Astrocyte (in vitro differentiated cells and primary cell): ENCODE results near the gene FGF1. TPM values are rescaled to one million over a fixed set of nuclear protein-coding genes. Genes with fewer than 3 reads are reported as not detected.
A peak's percentile ranks its signal among the peaks of the same experiment; 100 is the strongest.

ENCODE experiments used
- DNase-seq: peaks from one replicate; pipeline ENCODE4 v3.0.0-alpha.2; 2010; ENCODE audit warnings: low read depth
- FAIRE-seq: peaks from 2 replicates; lab custom pipeline; 2011; peaks lifted over from hg19 to GRCh38; lab: Jason Lieb, UNC
- H2AFZ ChIP-seq: 2 replicates; pipeline ENCODE4 v1.6.0; 2012; ENCODE audit warnings: low read depth, low read length, inconsistent platforms
- H3K27ac ChIP-seq: 2 replicates; pipeline ENCODE4 v1.5.1; 2011; ENCODE audit warnings: low read depth, low read length, inconsistent platforms
- H3K27me3 ChIP-seq: 2 replicates; pipeline ENCODE4 v1.6.0; 2011; ENCODE audit warnings: low read length, inconsistent platforms; ENCODE audit not compliant: insufficient read depth
- H3K36me3 ChIP-seq: 2 replicates; pipeline ENCODE4 v1.5.1; 2011; ENCODE audit warnings: low read length, inconsistent platforms; ENCODE audit not compliant: insufficient read depth
- H3K4me1 ChIP-seq: 2 replicates; pipeline ENCODE4 v1.5.1; 2011; ENCODE audit warnings: low read length, inconsistent platforms; ENCODE audit not compliant: insufficient read depth
- H3K4me2 ChIP-seq: 2 replicates; pipeline ENCODE4 v1.6.0; 2012; ENCODE audit warnings: low read length, inconsistent platforms
- H3K4me3 ChIP-seq: 2 replicates; pipeline ENCODE4 v1.5.1; 2011; ENCODE audit warnings: low read depth, mild to moderate bottlenecking, low read length, inconsistent platforms; ENCODE audit not compliant: insufficient read depth
- H3K79me2 ChIP-seq: 2 replicates; pipeline ENCODE4 v1.6.0; 2012; ENCODE audit warnings: mild to moderate bottlenecking, low read length, inconsistent platforms; ENCODE audit not compliant: insufficient read depth
- H3K9ac ChIP-seq: 2 replicates; pipeline ENCODE4 v1.6.0; 2012; ENCODE audit warnings: mild to moderate bottlenecking, low read length, inconsistent platforms
- H3K9me3 ChIP-seq: 2 replicates; pipeline ENCODE4 v1.5.1; 2012; ENCODE audit warnings: low read depth, mild to moderate bottlenecking, low read length, inconsistent platforms; ENCODE audit not compliant: insufficient read depth
- H4K20me1 ChIP-seq: 2 replicates; pipeline ENCODE4 v1.6.0; 2012; ENCODE audit warnings: low read length, inconsistent platforms; ENCODE audit not compliant: insufficient read depth
- H3K27ac Mint-ChIP-seq: one replicate; pipeline ENCODE4 v1.8.0; 2021; ENCODE audit warnings: mild to moderate bottlenecking, mixed read lengths; ENCODE audit not compliant: unreplicated experiment
- H3K27me3 Mint-ChIP-seq: one replicate; pipeline ENCODE4 v1.8.0; 2021; ENCODE audit warnings: low read depth, mixed read lengths; ENCODE audit not compliant: unreplicated experiment
- H3K36me3 Mint-ChIP-seq: one replicate; pipeline ENCODE4 v1.8.0; 2021; ENCODE audit warnings: low read depth, mixed read lengths; ENCODE audit not compliant: unreplicated experiment
- H3K4me1 Mint-ChIP-seq: one replicate; pipeline ENCODE4 v1.8.0; 2021; ENCODE audit warnings: low read depth, mixed read lengths; ENCODE audit not compliant: unreplicated experiment
- H3K4me3 Mint-ChIP-seq: one replicate; pipeline ENCODE4 v1.8.0; 2021; ENCODE audit warnings: mild to moderate bottlenecking, moderate library complexity, mixed read lengths; ENCODE audit not compliant: unreplicated experiment
- H3K9me3 Mint-ChIP-seq: one replicate; pipeline ENCODE4 v1.8.0; 2021; ENCODE audit warnings: mild to moderate bottlenecking, mixed read lengths; ENCODE audit not compliant: unreplicated experiment
- EZH2 ChIP-seq: IDR thresholded peaks from 2 replicates; pipeline ENCODE4 v1.6.1; 2012; ENCODE audit warnings: mild to moderate bottlenecking, low read length, inconsistent platforms; ENCODE audit not compliant: insufficient read depth
- total RNA-seq: library from RNA; stranded (reverse); gene quantifications from 2 replicates; pipeline ENCODE4 v1.2.1, GENCODE V29; 2021
- TF ChIP-seq, protein P1 (sequence below): IDR thresholded peaks from 2 replicates; pipeline ENCODE4 v1.5.1; 2011; ENCODE audit warnings: low read depth, mild to moderate bottlenecking, inconsistent platforms, low read length, moderate library complexity; ENCODE audit not compliant: insufficient read depth

FGF1 gene
- total RNA-seq, 1 donor from 2014 or later, result 70.9 TPM

DNA sequence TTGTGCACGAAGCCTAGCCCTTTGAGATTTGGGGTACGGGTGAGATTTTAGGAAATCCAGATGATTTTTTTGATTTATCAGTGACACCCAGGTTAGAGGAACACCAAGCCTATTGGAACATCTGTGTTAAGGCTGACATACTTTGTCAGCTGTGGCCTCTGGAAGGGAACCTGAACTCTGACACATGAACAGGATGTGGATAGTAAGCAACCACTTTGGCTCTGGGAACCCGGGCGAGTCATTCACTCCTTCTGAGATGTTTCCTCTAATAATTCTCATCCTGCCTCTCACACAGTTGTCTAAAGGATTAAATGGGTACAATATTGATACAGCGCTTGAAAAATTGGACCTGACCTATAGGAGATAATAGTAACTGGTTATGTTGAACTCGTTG lies 67.8 kb downstream of the FGF1 start:
- Mint-ChIP-seq H3K27me3 (no peaks in the 10 kb centered on the region), H3K27ac (peak overlapping the region; percentile 92), H3K4me3 (peak overlapping the region; percentile 35), H3K9me3 (no peaks in the 10 kb centered on the region), H3K36me3 (no peaks in the 10 kb centered on the region), H3K4me1 (peaks cover 40% of the 10 kb centered on the region)
- Histone ChIP-seq H3K36me3 (no peaks in the 10 kb centered on the region), H3K4me3 (no peak overlapping the region), H2AFZ (no peak overlapping the region), H3K9me3 (no peaks in the 10 kb centered on the region), H3K79me2 (peaks cover 3% of the 10 kb centered on the region), H4K20me1 (no peaks in the 10 kb centered on the region), H3K9ac (no peak overlapping the region), H3K27ac (peak overlapping the region; percentile 35), H3K4me1 (peaks cover 24% of the 10 kb centered on the region), H3K27me3 (no peaks in the 10 kb centered on the region), H3K4me2 (peak overlapping the region; percentile 24)
- peak; percentile 68 for DNase-seq
- FAIRE-seq, result peak; percentile 67
- TF ChIP-seq, protein P1, sequence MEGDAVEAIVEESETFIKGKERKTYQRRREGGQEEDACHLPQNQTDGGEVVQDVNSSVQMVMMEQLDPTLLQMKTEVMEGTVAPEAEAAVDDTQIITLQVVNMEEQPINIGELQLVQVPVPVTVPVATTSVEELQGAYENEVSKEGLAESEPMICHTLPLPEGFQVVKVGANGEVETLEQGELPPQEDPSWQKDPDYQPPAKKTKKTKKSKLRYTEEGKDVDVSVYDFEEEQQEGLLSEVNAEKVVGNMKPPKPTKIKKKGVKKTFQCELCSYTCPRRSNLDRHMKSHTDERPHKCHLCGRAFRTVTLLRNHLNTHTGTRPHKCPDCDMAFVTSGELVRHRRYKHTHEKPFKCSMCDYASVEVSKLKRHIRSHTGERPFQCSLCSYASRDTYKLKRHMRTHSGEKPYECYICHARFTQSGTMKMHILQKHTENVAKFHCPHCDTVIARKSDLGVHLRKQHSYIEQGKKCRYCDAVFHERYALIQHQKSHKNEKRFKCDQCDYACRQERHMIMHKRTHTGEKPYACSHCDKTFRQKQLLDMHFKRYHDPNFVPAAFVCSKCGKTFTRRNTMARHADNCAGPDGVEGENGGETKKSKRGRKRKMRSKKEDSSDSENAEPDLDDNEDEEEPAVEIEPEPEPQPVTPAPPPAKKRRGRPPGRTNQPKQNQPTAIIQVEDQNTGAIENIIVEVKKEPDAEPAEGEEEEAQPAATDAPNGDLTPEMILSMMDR, result no peak
- no peak for TF ChIP-seq EZH2

GRCh38 chr5:142617416-142618129 lies 68.3 kb downstream of the FGF1 start:
- TF ChIP-seq EZH2, result no peak
- TF ChIP-seq, protein P1, result no peak
- Histone ChIP-seq H3K36me3 (no peaks in the 10 kb centered on the region), H3K79me2 (peaks cover 3% of the 10 kb centered on the region), H4K20me1 (no peaks in the 10 kb centered on the region), H2AFZ (no peak overlapping the region), H3K4me1 (peaks cover 24% of the 10 kb centered on the region), H3K9me3 (no peaks in the 10 kb centered on the region), H3K4me3 (no peak overlapping the region), H3K4me2 (peak overlapping the region; percentile 24), H3K27ac (peak overlapping the region; percentile 35), H3K9ac (no peak overlapping the region), H3K27me3 (no peaks in the 10 kb centered on the region)
- DNase-seq (no peak), FAIRE-seq (no peak)
- Mint-ChIP-seq H3K9me3 (no peaks in the 10 kb centered on the region), H3K4me1 (peaks cover 37% of the 10 kb centered on the region), H3K4me3 (peak overlapping the region; percentile 35), H3K27ac (peak overlapping the region; percentile 92), H3K27me3 (no peaks in the 10 kb centered on the region), H3K36me3 (no peaks in the 10 kb centered on the region)

DNA sequence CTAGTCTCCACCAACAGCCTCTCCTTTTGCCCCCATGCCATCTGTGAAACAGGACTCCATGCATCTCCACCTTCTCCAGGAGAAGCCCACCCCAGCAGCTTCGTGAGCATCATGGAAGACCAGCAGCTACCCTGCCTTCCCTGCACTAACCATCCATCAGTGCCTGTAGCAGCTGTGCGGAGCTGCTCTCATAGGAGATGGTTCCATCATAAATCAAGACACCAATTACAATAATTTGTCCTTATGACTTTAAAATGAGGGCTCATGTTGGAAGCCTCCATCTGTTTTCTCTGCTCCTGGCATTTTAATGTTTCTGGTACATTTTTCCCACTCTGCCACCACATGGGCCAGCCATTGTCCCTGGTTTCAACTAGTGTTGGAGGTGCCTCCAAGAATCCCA lies 69.9 kb downstream of the FGF1 start:
- H4K20me1 ChIP-seq, result no peaks in the 10 kb centered on the region
- H3K27me3 ChIP-seq, result no peaks in the 10 kb centered on the region
- DNase-seq, result no peak
- Mint-ChIP-seq H3K9me3 (no peaks in the 10 kb centered on the region), H3K27me3 (no peaks in the 10 kb centered on the region), H3K27ac (no peak overlapping the region), H3K36me3 (no peaks in the 10 kb centered on the region), H3K4me1 (peaks cover 23% of the 10 kb centered on the region), H3K4me3 (no peak overlapping the region)
- no peak overlapping the region for H3K4me2 ChIP-seq
- H3K4me3 ChIP-seq, result no peak overlapping the region
- no peaks in the 10 kb centered on the region for H3K36me3 ChIP-seq
- FAIRE-seq, result no peak
- no peak overlapping the region for H3K9ac ChIP-seq
- peaks cover 15% of the 10 kb centered on the region for H3K4me1 ChIP-seq
- TF ChIP-seq EZH2, result no peak
- TF ChIP-seq, protein P1, result no peak
- no peak overlapping the region for H3K27ac ChIP-seq
- no peak overlapping the region for H2AFZ ChIP-seq
- H3K79me2 ChIP-seq, result peaks cover 3% of the 10 kb centered on the region
- no peaks in the 10 kb centered on the region for H3K9me3 ChIP-seq
